ENCODE data around the gene PCED1A. TPM values are rescaled to one million over a fixed set of nuclear protein-coding genes. Genes with fewer than 3 reads are reported as not detected.

Gene PCED1A
- total and polyA plus RNA-seq, 2 donors (not counting 1 experiment from before 2014, with no cell fraction given), result 96.8 to 176 TPM

DNA sequence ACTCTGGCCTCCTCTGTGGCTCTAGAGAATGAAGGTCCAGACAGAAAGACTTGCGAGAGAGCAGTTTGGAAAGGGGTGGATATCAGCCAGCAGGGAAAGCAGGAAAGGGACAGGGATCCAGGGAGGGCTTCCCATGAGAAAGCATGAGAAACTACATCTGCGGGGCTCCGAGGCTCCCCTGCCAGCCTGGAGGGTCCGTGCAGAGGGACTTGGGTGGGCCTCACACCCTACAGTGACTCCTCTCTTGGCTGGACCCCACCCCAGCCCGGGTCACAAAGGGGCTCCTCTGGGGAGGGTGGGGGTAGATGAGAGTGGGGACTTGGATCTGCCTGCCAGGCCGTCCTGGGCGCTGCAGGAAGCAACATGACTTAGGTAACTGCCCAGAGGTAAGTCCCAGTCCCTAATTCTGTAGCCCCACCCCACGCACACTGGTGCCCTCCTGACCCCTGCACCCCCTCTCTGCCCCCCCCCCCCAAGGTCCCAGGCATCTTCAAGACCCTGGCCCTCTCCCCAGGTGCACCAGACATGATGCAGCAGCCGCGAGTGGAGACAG is 24.3 kb downstream of the PCED1A start, which contains the start of gene TMEM239:
TMEM239 (plus strand) TSS at position 335 of the 553 bp plus-strand sequence; CDS start at position 526, 191 bp downstream.
- Mint-ChIP-seq H3K9me3 (ENCODE audit: insufficient read depth) (peaks cover 5% of the 10 kb centered on the region), H3K4me1 (peaks cover 5% of the 10 kb centered on the region), H3K27me3 (peaks cover 59% of the 10 kb centered on the region), H3K27ac (no peak within 1 kb of the TSS), H3K4me3 (no peak within 1 kb of the TSS)
- TF ChIP-seq, protein P1, sequence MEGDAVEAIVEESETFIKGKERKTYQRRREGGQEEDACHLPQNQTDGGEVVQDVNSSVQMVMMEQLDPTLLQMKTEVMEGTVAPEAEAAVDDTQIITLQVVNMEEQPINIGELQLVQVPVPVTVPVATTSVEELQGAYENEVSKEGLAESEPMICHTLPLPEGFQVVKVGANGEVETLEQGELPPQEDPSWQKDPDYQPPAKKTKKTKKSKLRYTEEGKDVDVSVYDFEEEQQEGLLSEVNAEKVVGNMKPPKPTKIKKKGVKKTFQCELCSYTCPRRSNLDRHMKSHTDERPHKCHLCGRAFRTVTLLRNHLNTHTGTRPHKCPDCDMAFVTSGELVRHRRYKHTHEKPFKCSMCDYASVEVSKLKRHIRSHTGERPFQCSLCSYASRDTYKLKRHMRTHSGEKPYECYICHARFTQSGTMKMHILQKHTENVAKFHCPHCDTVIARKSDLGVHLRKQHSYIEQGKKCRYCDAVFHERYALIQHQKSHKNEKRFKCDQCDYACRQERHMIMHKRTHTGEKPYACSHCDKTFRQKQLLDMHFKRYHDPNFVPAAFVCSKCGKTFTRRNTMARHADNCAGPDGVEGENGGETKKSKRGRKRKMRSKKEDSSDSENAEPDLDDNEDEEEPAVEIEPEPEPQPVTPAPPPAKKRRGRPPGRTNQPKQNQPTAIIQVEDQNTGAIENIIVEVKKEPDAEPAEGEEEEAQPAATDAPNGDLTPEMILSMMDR (IDR thresholded peaks at IDR 0.05), result no peak
- no peak for TF ChIP-seq EZH2 (IDR thresholded peaks at IDR 0.05; ENCODE audit: borderline replicate concordance, insufficient read depth, low read depth, low read length, poor library complexity, severe bottlenecking)
- Histone ChIP-seq H3K9me3 (ENCODE audit: control extremely low read depth in 1 of 3, control insufficient read depth in 2 of 3, insufficient read depth in 1 of 3, low read length in 2 of 3) (peaks cover 5 to 7% (median 6%) of the 10 kb centered on the region in 3 donors), H3K79me2 (ENCODE audit: control insufficient read depth, insufficient read depth, low read length) (no peaks in the 10 kb centered on the region), H3K36me3 (replicated peaks in 1 of 2; ENCODE audit: control extremely low read depth in 1 of 2, control insufficient read depth in 1 of 2, extremely low read depth in 1 of 2, insufficient read depth in 2 of 2, low read length in 1 of 2) (no peaks in the 10 kb centered on the region), H3K9ac (ENCODE audit: low read length) (no peak within 1 kb of the TSS), H3K27me3 (replicated peaks in 1 of 4; ENCODE audit: control extremely low read depth in 1 of 4, control insufficient read depth in 3 of 4, insufficient read depth in 4 of 4, low read length in 3 of 4) (peaks cover 0 to 42% (median 16%) of the 10 kb centered on the region in 4 experiments), H3K4me2 (replicated peaks; ENCODE audit: low read depth, low read length, poor library complexity, severe bottlenecking) (no peak within 1 kb of the TSS), H3K27ac (ENCODE audit: low read length in 2 of 2) (no peak within 1 kb of the TSS), H2AFZ (ENCODE audit: insufficient read depth, low read depth, low read length, poor library complexity, severe bottlenecking) (no peak within 1 kb of the TSS), H4K20me1 (ENCODE audit: control insufficient read depth, insufficient read depth, low read length, poor library complexity, severe bottlenecking) (no peaks in the 10 kb centered on the region), H3K4me3 (ENCODE audit: control extremely low read depth in 1 of 5, extremely low read depth in 1 of 5, insufficient read depth in 1 of 5, low read depth in 2 of 5, low read length in 4 of 5) (no peak within 1 kb of the TSS), H3K4me1 (ENCODE audit: control insufficient read depth in 2 of 2, insufficient read depth in 2 of 2, low read length in 2 of 2) (no peaks in the 10 kb centered on the region)
- no peak for DNase-seq
- POLR2A ChIA-PET, result no interaction called here
- CTCF ChIA-PET, result no interaction called here
- 89% methylated on average over 9 of the region's 10 CpGs for WGBS (ENCODE audit: insufficient coverage)
- intact Hi-C loops (cut with micrococcal nuclease), result no loop called here
- no peak for ATAC-seq (ENCODE audit: low read depth)

DNA sequence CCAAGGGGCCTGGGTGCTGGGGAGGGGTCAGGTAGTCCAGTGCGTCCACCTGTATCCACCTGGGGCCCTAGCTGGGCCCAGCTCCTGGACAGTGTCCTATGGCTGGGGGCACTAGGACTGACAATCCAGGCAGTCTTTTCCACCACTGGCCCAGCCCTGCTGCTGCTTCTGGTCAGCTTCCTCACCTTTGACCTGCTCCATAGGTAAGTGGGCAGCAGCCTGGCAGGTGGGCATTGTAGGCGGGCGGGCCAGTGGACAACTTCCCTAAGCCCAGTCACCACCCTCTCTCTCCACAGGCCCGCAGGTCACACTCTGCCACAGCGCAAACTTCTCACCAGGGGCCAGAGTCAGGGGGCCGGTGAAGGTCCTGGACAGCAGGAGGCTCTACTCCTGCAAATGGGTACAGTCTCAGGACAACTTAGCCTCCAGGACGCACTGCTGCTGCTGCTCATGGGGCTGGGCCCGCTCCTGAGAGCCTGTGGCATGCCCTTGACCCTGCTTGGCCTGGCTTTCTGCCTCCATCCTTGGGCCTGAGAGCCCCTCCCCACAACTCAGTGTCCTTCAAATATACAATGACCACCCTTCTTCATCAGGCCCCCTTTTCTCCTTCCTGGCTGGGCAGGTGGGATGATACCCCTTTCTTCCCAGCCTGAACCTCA is 25.1 kb downstream of the PCED1A start:
- WGBS (ENCODE audit: insufficient coverage), result 87% methylated on average over 8 of the region's 8 CpGs
- peaks cover 4% of the 10 kb centered on the region for H3K4me1 Mint-ChIP-seq
- no peak overlapping the region for H3K27ac Mint-ChIP-seq

More for the DNA sequence above, 25.1 kb downstream of the PCED1A start:
- CTCF ChIA-PET, result no interaction called here
- H2AFZ ChIP-seq (ENCODE audit: insufficient read depth, low read depth, low read length, poor library complexity, severe bottlenecking), result no peak overlapping the region
- no peak overlapping the region for H3K9ac ChIP-seq (ENCODE audit: low read length)
- TF ChIP-seq EZH2 (IDR thresholded peaks at IDR 0.05; ENCODE audit: borderline replicate concordance, insufficient read depth, low read depth, low read length, poor library complexity, severe bottlenecking), result no peak
- TF ChIP-seq, protein P1 (IDR thresholded peaks at IDR 0.05), result no peak
- H3K4me2 ChIP-seq (replicated peaks; ENCODE audit: low read depth, low read length, poor library complexity, severe bottlenecking), result no peak overlapping the region
- H3K27me3 ChIP-seq (replicated peaks in 1 of 4; ENCODE audit: control extremely low read depth in 1 of 4, control insufficient read depth in 3 of 4, insufficient read depth in 4 of 4, low read length in 3 of 4), result peaks cover 0 to 36% (median 13%) of the 10 kb centered on the region in 4 experiments
- H3K4me1 ChIP-seq (ENCODE audit: control insufficient read depth in 2 of 2, insufficient read depth in 2 of 2, low read length in 2 of 2), result no peaks in the 10 kb centered on the region
- Mint-ChIP-seq H3K4me3 (no peak overlapping the region), H3K27me3 (peaks cover 60% of the 10 kb centered on the region), H3K9me3 (ENCODE audit: insufficient read depth) (peaks cover 5% of the 10 kb centered on the region)
- no peak overlapping the region for H3K27ac ChIP-seq (ENCODE audit: low read length in 2 of 2)
- H3K79me2 ChIP-seq (ENCODE audit: control insufficient read depth, insufficient read depth, low read length), result no peaks in the 10 kb centered on the region
- peaks cover 5 to 7% (median 6%) of the 10 kb centered on the region in 3 donors for H3K9me3 ChIP-seq (ENCODE audit: control extremely low read depth in 1 of 3, control insufficient read depth in 2 of 3, insufficient read depth in 1 of 3, low read length in 2 of 3)
- no peaks in the 10 kb centered on the region for H4K20me1 ChIP-seq (ENCODE audit: control insufficient read depth, insufficient read depth, low read length, poor library complexity, severe bottlenecking)
- intact Hi-C loops (cut with micrococcal nuclease), result no loop called here
- DNase-seq (no peak), ATAC-seq (ENCODE audit: low read depth) (no peak)
- H3K4me3 ChIP-seq (ENCODE audit: control extremely low read depth in 1 of 5, extremely low read depth in 1 of 5, insufficient read depth in 1 of 5, low read depth in 2 of 5, low read length in 4 of 5), result no peak overlapping the region
- H3K36me3 ChIP-seq (replicated peaks in 1 of 2; ENCODE audit: control extremely low read depth in 1 of 2, control insufficient read depth in 1 of 2, extremely low read depth in 1 of 2, insufficient read depth in 2 of 2, low read length in 1 of 2), result no peaks in the 10 kb centered on the region
- POLR2A ChIA-PET, result no interaction called here

Data from B cell (primary cell).